SK-N-SH (cell line): ENCODE data around the gene MRI1.

Source experiments
- EP300 ChIP-seq, 2 experiments: IDR thresholded peaks; 2 replicates each; pipeline versions ENCODE4 v1.4.0 to v1.6.1; 2012; ENCODE audit warnings: borderline replicate concordance in 1 of 2, low read depth in 1 of 2, low read length in 1 of 2
- EZH2phosphoT487 ChIP-seq: fragments of 200-600 bp; sonication (generic); IDR thresholded peaks from 2 replicates; pipeline ENCODE4 v1.6.1; 2017; ENCODE audit warnings: low read depth, mixed run types, mild to moderate bottlenecking, antibody characterized with exemption, moderate library complexity, borderline replicate concordance
- NRF1 ChIP-seq: IDR thresholded peaks from 2 replicates; pipeline ENCODE4 v1.6.1; 2012; ENCODE audit warnings: low read depth, mild to moderate bottlenecking, low read length
- SMC3 ChIP-seq: IDR thresholded peaks from 2 replicates; pipeline ENCODE4 v1.6.1; 2012; ENCODE audit warnings: low read depth, low read length, improper control_type of control experiment
- TAF1 ChIP-seq: IDR thresholded peaks from 2 replicates; pipeline ENCODE4 v1.6.1; 2012; ENCODE audit warnings: low read depth, mild to moderate bottlenecking, low read length, moderate library complexity, borderline replicate concordance
- USF1 ChIP-seq: IDR thresholded peaks from 2 replicates; pipeline ENCODE4 v1.4.0; 2012; ENCODE audit warnings: low read depth, borderline replicate concordance
- YY1 ChIP-seq: IDR thresholded peaks from 2 replicates; pipeline ENCODE4 v1.4.0; 2012; ENCODE audit warnings: low read depth, mild to moderate bottlenecking
- TF ChIP-seq, protein P1 (sequence below): fragments of 200-600 bp; sonication (generic); IDR thresholded peaks from 2 replicates; pipeline ENCODE4 v1.6.1; 2017; ENCODE audit warnings: antibody characterized with exemption, mild to moderate bottlenecking, moderate library complexity

- TF ChIP-seq, protein P1, sequence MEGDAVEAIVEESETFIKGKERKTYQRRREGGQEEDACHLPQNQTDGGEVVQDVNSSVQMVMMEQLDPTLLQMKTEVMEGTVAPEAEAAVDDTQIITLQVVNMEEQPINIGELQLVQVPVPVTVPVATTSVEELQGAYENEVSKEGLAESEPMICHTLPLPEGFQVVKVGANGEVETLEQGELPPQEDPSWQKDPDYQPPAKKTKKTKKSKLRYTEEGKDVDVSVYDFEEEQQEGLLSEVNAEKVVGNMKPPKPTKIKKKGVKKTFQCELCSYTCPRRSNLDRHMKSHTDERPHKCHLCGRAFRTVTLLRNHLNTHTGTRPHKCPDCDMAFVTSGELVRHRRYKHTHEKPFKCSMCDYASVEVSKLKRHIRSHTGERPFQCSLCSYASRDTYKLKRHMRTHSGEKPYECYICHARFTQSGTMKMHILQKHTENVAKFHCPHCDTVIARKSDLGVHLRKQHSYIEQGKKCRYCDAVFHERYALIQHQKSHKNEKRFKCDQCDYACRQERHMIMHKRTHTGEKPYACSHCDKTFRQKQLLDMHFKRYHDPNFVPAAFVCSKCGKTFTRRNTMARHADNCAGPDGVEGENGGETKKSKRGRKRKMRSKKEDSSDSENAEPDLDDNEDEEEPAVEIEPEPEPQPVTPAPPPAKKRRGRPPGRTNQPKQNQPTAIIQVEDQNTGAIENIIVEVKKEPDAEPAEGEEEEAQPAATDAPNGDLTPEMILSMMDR = no peak
- no peak for TF ChIP-seq NRF1
- TF ChIP-seq EZH2phosphoT487 = no peak
- no peak for TF ChIP-seq EP300 (IDR thresholded peaks at IDR 0.05; ENCODE audit: borderline replicate concordance in 1 of 2, low read depth in 1 of 2, low read length in 1 of 2)
- no peak for TF ChIP-seq TAF1
- TF ChIP-seq USF1 = no peak
- TF ChIP-seq YY1 = no peak
- no peak for TF ChIP-seq SMC3
These were observed 5.8 kb downstream of the MRI1 start for GRCh38 chr19:13770013-13770635.
